ENCODE data around the gene SLC9C2. TPM values are rescaled to one million over a fixed set of nuclear protein-coding genes. Genes with fewer than 3 reads are reported as not detected.
"Not testable (repeated sequence)": the region's sequence is repeated elsewhere in the genome, so short reads cannot be mapped to it uniquely, and the experiment has no call there.

The SLC9C2 gene
- total RNA-seq, 1 donor from 2014 or later = not detected

- no peak for DNase-seq (ENCODE audit: low spot score)
Observed at GRCh38 chr1:173581383-173582079, 21.3 kb downstream of the SLC9C2 start.

- DNase-seq (ENCODE audit: low spot score) = no peak
Observed at GRCh38 chr1:173580658-173581057, 22.2 kb downstream of the SLC9C2 start.

GRCh38 chr1:173580071-173580470 lies 22.8 kb downstream of the SLC9C2 start:
- no peak for DNase-seq (ENCODE audit: low spot score)

- DNase-seq (ENCODE audit: low spot score) = no peak
Observed at GRCh38 chr1:173573596-173573995, 29.3 kb downstream of the SLC9C2 start.

GRCh38 chr1:173572201-173572873 lies 30.5 kb downstream of the SLC9C2 start:
- DNase-seq (ENCODE audit: low spot score) = no peak

- no peak for DNase-seq (ENCODE audit: low spot score)
Observed at GRCh38 chr1:173570370-173571007, 32.4 kb downstream of the SLC9C2 start.

GRCh38 chr1:173568483-173568882 lies 34.4 kb downstream of the SLC9C2 start:
- no peak for DNase-seq (ENCODE audit: low spot score)

- not testable (repeated sequence) for DNase-seq (ENCODE audit: low spot score)
Observed at GRCh38 chr1:173563846-173564245, 39.0 kb downstream of the SLC9C2 start.

- DNase-seq (ENCODE audit: low spot score) = no peak
Observed at GRCh38 chr1:173562813-173563212, 40.1 kb downstream of the SLC9C2 start.

- no peak for DNase-seq (ENCODE audit: low spot score)
Observed at GRCh38 chr1:173561263-173561662, 41.6 kb downstream of the SLC9C2 start.

GRCh38 chr1:173560285-173560880 lies 42.5 kb downstream of the SLC9C2 start:
- DNase-seq (ENCODE audit: low spot score) = no peak

GRCh38 chr1:173555651-173556305 lies 47.1 kb downstream of the SLC9C2 start:
- no peak for DNase-seq (ENCODE audit: low spot score)

GRCh38 chr1:173554541-173555250 lies 48.2 kb downstream of the SLC9C2 start:
- DNase-seq (ENCODE audit: low spot score) = no peak

- no peak for DNase-seq (ENCODE audit: low spot score)
Observed at GRCh38 chr1:173554089-173554488, 48.8 kb downstream of the SLC9C2 start.

GRCh38 chr1:173553312-173553711 lies 49.6 kb downstream of the SLC9C2 start:
- no peak for DNase-seq (ENCODE audit: low spot score)

GRCh38 chr1:173551699-173552098 lies 51.2 kb downstream of the SLC9C2 start:
- no peak for DNase-seq (ENCODE audit: low spot score)

- no peak for DNase-seq (ENCODE audit: low spot score)
Observed at GRCh38 chr1:173549813-173550212, 53.1 kb downstream of the SLC9C2 start.

GRCh38 chr1:173545688-173546087 lies 57.2 kb downstream of the SLC9C2 start:
- no peak for DNase-seq (ENCODE audit: low spot score)

GRCh38 chr1:173536223-173536622 lies 66.6 kb downstream of the SLC9C2 start:
- DNase-seq (ENCODE audit: low spot score) = no peak

- DNase-seq (ENCODE audit: low spot score) = no peak
Observed at GRCh38 chr1:173532237-173532636, 70.6 kb downstream of the SLC9C2 start.

All from mucosa of gallbladder (tissue), 1 donor.